GM21529 (cell line): ENCODE data around the gene PNMA6E.
"Not testable (repeated sequence)": the region's sequence is repeated elsewhere in the genome, so short reads cannot be mapped to it uniquely, and the experiment has no call there.

Experiments used
- ATAC-seq: cut with Tn5 transposase; IDR thresholded peaks from one replicate; pipeline ENCODE4 v1.9.1; 2021; ENCODE audit not compliant: unreplicated experiment

PNMA6E gene

GRCh38 chrX:153409414-153410101, 8.4 kb upstream of the PNMA6E start:
- no peak for ATAC-seq

GRCh38 chrX:153408871-153409351, 7.8 kb upstream of the PNMA6E start:
- no peak for ATAC-seq

- ATAC-seq, result no peak
These were observed 7.1 kb upstream of the PNMA6E start for GRCh38 chrX:153408221-153408721.

GRCh38 chrX:153407736-153408135, 6.6 kb upstream of the PNMA6E start:
- ATAC-seq, result no peak

- no peak for ATAC-seq
These were observed 5.8 kb upstream of the PNMA6E start for GRCh38 chrX:153406903-153407302.

GRCh38 chrX:153406011-153406410, 4.9 kb upstream of the PNMA6E start:
- no peak for ATAC-seq

- no peak for ATAC-seq
These were observed 4.3 kb upstream of the PNMA6E start for GRCh38 chrX:153405426-153405825.

GRCh38 chrX:153404333-153404732, 3.2 kb upstream of the PNMA6E start:
- not testable (repeated sequence) for ATAC-seq

- ATAC-seq, result peak; percentile 56
These were observed 711 bp downstream of the PNMA6E start for GRCh38 chrX:153400146-153401132.

- no peak for ATAC-seq
These were observed 2.7 kb downstream of the PNMA6E start for GRCh38 chrX:153398275-153398960.

- no peak for ATAC-seq
These were observed 3.7 kb downstream of the PNMA6E start for GRCh38 chrX:153397256-153397960.

GRCh38 chrX:153396320-153397195, 4.6 kb downstream of the PNMA6E start:
- ATAC-seq, result no peak

- ATAC-seq, result no peak
These were observed 5.4 kb downstream of the PNMA6E start for GRCh38 chrX:153395613-153396319.

- no peak for ATAC-seq
These were observed 6.5 kb downstream of the PNMA6E start for GRCh38 chrX:153394612-153395011.

- ATAC-seq, result no peak
These were observed 8.4 kb downstream of the PNMA6E start for GRCh38 chrX:153392642-153393321.

- ATAC-seq, result not testable (repeated sequence)
These were observed 11.7 kb downstream of the PNMA6E start for GRCh38 chrX:153389460-153389768.

GRCh38 chrX:153388722-153389459, 12.3 kb downstream of the PNMA6E start:
- ATAC-seq, result no peak
